ENCODE results near the gene SMIM10. TPM values are rescaled to one million over a fixed set of nuclear protein-coding genes. Genes with fewer than 3 reads are reported as not detected.

The SMIM10 gene
- total and polyA plus RNA-seq, 2 donors (not counting 1 experiment from before 2014, with no cell fraction given): 10.2 to 12.6 TPM

DNA sequence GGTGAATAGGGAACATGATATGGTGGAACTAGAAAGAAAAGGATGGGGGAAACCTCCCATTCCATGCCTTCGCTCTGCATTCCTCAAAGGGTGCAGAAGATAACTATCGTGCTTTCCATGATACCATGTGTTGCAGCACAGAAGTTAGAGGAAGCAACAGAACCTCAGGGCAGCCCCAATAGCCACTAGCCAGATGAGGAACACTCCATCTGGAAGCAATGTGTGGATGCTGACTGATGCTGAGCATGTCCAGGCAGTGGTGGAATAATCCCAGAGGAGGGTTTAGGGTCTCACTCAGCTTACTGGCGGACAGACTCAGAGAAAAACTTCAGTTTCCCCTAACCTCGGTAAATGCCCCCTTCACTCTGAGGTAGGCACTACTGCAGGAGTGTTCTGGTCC lies 7.5 kb downstream of the SMIM10 start:
- Histone ChIP-seq H3K9ac (ENCODE audit: insufficient read depth, low read length) (no peak overlapping the region), H4K20me1 (ENCODE audit: control insufficient read depth, extremely low read depth, insufficient read depth, low read length) (no peaks in the 10 kb centered on the region), H2AFZ (ENCODE audit: low read length) (no peak overlapping the region), H3K79me2 (ENCODE audit: control insufficient read depth, insufficient read depth, low read length) (no peaks in the 10 kb centered on the region), H3K9me3 (ENCODE audit: control insufficient read depth, insufficient read depth, low read depth, low read length) (no peaks in the 10 kb centered on the region), H3K4me1 (ENCODE audit: control insufficient read depth, extremely low read depth, insufficient read depth, low read length) (peaks cover 5% of the 10 kb centered on the region), H3K4me3 (replicated peaks in 1 of 4; ENCODE audit: control extremely low read depth in 1 of 4, insufficient read depth in 1 of 4, low read depth in 3 of 4, low read length in 4 of 4) (no peak overlapping the region), H3K27ac (ENCODE audit: insufficient read depth, low read length) (no peak overlapping the region), H3K4me2 (ENCODE audit: extremely low read depth, insufficient read depth, low read length) (no peak overlapping the region), H3K27me3 (ENCODE audit: control insufficient read depth, insufficient read depth, low read length) (no peaks in the 10 kb centered on the region), H3K36me3 (ENCODE audit: control insufficient read depth, insufficient read depth, low read length) (no peaks in the 10 kb centered on the region)
- DNase-seq (ENCODE audit: low read depth in 2 of 2): no peak
- no peak for TF ChIP-seq CTCF (conservative IDR thresholded peaks at IDR 0.05 in 1 of 2, IDR thresholded peaks at IDR 0.05 in 1 of 2; ENCODE audit: low read depth in 1 of 2, low read length in 2 of 2)
- no peak for TF ChIP-seq EZH2 (IDR thresholded peaks at IDR 0.05; ENCODE audit: low read length, missing control alignments)

DNA sequence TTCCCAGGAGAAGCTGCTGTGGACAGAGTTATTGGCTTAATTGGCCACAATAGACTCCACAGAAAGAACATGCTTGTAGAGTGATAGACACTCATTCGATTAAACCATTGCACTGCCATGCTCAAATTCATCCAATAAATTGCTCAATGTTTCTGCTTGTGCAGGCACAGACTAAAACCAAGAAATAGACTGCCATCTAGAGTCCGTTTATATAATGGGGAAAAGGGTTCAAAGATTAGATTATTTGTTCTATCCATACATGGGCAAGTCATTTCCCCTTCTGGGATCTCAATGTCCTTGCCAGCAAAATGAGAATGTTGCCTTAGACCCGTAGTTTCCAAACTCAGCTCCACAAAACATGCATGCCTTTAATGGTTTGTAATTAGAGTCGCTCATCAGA lies 8.7 kb downstream of the SMIM10 start:
- TF ChIP-seq CTCF (conservative IDR thresholded peaks at IDR 0.05 in 1 of 2, IDR thresholded peaks at IDR 0.05 in 1 of 2; ENCODE audit: low read depth in 1 of 2, low read length in 2 of 2) (peak; percentile 30 to 47), EZH2 (IDR thresholded peaks at IDR 0.05; ENCODE audit: low read length, missing control alignments) (no peak)
- H3K9ac ChIP-seq (ENCODE audit: insufficient read depth, low read length): no peak overlapping the region
- no peaks in the 10 kb centered on the region for H3K79me2 ChIP-seq (ENCODE audit: control insufficient read depth, insufficient read depth, low read length)
- no peak overlapping the region for H3K4me2 ChIP-seq (ENCODE audit: extremely low read depth, insufficient read depth, low read length)
- H3K27me3 ChIP-seq (ENCODE audit: control insufficient read depth, insufficient read depth, low read length): no peaks in the 10 kb centered on the region
- no peaks in the 10 kb centered on the region for H3K9me3 ChIP-seq (ENCODE audit: control insufficient read depth, insufficient read depth, low read depth, low read length)
- no peak overlapping the region for H3K4me3 ChIP-seq (replicated peaks in 1 of 4; ENCODE audit: control extremely low read depth in 1 of 4, insufficient read depth in 1 of 4, low read depth in 3 of 4, low read length in 4 of 4)
- H3K27ac ChIP-seq (ENCODE audit: insufficient read depth, low read length): no peak overlapping the region
- peaks cover 5% of the 10 kb centered on the region for H3K4me1 ChIP-seq (ENCODE audit: control insufficient read depth, extremely low read depth, insufficient read depth, low read length)
- H3K36me3 ChIP-seq (ENCODE audit: control insufficient read depth, insufficient read depth, low read length): no peaks in the 10 kb centered on the region
- peak; percentile 46 to 83 for DNase-seq (ENCODE audit: low read depth in 2 of 2)
- H4K20me1 ChIP-seq (ENCODE audit: control insufficient read depth, extremely low read depth, insufficient read depth, low read length): no peaks in the 10 kb centered on the region
- H2AFZ ChIP-seq (ENCODE audit: low read length): no peak overlapping the region

DNA sequence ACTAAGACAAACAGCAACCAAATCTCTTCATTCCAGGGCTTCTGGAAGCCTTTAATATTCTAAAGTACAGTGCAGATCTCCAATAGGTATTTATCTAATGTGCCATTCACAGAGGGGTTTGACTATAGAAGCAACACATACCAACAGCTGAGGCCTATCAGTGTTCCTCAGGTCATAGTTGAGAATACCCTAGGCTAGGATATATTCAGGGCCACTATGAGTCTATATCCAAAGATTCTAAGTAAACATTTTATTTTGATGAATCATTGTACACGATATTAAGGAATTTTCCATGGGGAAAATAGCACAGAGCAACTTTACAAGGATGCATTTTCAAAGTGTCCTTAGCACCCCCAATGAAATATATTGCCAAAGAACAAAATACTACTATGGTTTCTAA lies 9.7 kb downstream of the SMIM10 start:
- Histone ChIP-seq H3K4me3 (replicated peaks in 1 of 4; ENCODE audit: control extremely low read depth in 1 of 4, insufficient read depth in 1 of 4, low read depth in 3 of 4, low read length in 4 of 4) (no peak overlapping the region), H2AFZ (ENCODE audit: low read length) (no peak overlapping the region), H3K4me1 (ENCODE audit: control insufficient read depth, extremely low read depth, insufficient read depth, low read length) (peaks cover 5% of the 10 kb centered on the region), H3K36me3 (ENCODE audit: control insufficient read depth, insufficient read depth, low read length) (no peaks in the 10 kb centered on the region), H3K9me3 (ENCODE audit: control insufficient read depth, insufficient read depth, low read depth, low read length) (no peaks in the 10 kb centered on the region), H3K27ac (ENCODE audit: insufficient read depth, low read length) (peak overlapping the region; percentile 9), H3K9ac (ENCODE audit: insufficient read depth, low read length) (no peak overlapping the region), H4K20me1 (ENCODE audit: control insufficient read depth, extremely low read depth, insufficient read depth, low read length) (no peaks in the 10 kb centered on the region), H3K27me3 (ENCODE audit: control insufficient read depth, insufficient read depth, low read length) (no peaks in the 10 kb centered on the region), H3K79me2 (ENCODE audit: control insufficient read depth, insufficient read depth, low read length) (no peaks in the 10 kb centered on the region), H3K4me2 (ENCODE audit: extremely low read depth, insufficient read depth, low read length) (no peak overlapping the region)
- no peak for TF ChIP-seq EZH2 (IDR thresholded peaks at IDR 0.05; ENCODE audit: low read length, missing control alignments)
- no peak for TF ChIP-seq CTCF (conservative IDR thresholded peaks at IDR 0.05 in 1 of 2, IDR thresholded peaks at IDR 0.05 in 1 of 2; ENCODE audit: low read depth in 1 of 2, low read length in 2 of 2)
- peak; percentile 14 to 19 for DNase-seq (ENCODE audit: low read depth in 2 of 2)
